Epithelial cell of prostate (primary cell): ENCODE measurements around the gene PCDHB9.
"Not testable (repeated sequence)": the region's sequence is repeated elsewhere in the genome, so short reads cannot be mapped to it uniquely, and the experiment has no call there.

Experiments
- DNase-seq: peaks from one replicate; pipeline ENCODE4 v3.0.0-alpha.2; 2011; ENCODE audit warnings: low read depth, low spot score
- H3K27ac ChIP-seq: fragments of 450-650 bp; 2 replicates; pipeline ENCODE4 v1.5.1; 2017; ENCODE audit warnings: mild to moderate bottlenecking

PCDHB9 gene

DNA sequence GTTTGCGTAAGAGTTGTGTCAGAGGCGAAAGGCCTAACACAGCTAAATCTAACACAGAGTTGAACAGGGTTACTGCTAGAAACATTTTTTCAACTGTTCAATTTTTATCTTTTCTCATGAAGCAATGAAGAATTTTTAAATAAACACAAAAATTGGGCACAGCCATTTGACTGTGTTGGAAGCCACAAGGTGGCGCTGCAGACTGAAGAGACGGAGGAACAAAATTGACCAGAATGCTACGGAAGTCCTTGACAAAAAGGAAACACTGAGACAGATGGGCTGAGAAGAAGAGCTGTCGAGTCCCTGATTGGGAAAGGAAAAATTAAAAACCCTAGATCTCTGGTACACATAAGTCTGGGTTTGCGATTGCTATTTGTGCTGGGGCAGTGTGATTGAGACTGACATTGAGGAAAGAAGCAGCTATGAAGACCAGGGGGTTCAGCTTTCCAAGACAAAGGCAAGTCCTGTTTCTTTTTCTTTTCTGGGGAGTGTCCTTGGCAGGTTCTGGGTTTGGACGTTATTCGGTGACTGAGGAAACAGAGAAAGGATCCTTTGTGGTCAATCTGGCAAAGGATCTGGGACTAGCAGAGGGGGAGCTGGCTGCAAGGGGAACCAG, at the start of gene PCDHB9:
Gene PCDHB9, plus strand, starts transcription at position 265 of the 616 bp plus-strand sequence. Its CDS starts 158 bp downstream, at position 423.
- no peak for DNase-seq
- H3K27ac ChIP-seq, result no peak within 1 kb of the TSS

DNA sequence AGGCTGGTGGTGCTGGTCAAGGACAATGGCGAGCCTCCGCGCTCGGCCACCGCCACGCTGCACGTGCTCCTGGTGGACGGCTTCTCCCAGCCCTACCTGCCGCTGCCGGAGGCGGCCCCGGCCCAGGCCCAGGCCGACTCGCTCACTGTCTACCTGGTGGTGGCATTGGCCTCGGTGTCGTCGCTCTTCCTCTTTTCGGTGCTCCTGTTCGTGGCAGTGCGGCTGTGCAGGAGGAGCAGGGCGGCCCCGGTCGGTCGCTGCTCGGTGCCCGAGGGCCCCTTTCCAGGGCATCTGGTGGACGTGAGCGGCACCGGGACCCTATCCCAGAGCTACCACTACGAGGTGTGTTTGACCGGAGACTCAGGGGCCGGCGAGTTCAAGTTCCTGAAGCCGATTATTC, 49.6 kb upstream of the PCDHB9 start:
- DNase-seq, H3K27ac ChIP-seq: not testable (repeated sequence)

DNA sequence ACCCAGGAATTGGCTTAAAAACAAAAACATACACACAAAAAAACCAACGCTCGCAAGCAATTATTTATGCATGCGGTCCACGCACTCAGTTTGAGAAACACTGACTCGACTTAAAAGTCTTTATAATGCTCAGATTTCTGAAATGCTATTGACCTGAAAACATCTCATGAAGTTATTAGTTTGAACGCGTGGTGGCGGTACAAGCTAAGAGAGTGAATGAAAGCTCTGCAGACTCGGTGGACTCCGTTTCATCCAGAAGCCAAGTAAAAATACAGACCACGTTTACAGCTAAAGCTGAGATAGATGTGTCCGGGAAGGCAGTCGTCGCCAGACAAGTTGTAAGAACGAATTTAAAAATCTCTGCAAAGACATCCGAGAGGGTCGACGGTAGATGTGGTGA, 37.1 kb upstream of the PCDHB9 start, which contains the start of gene PCDHB6:
Gene PCDHB6, plus strand, starts transcription at position 246 of the 400 bp plus-strand sequence. CDS start 201 bp downstream, outside the sequence.
- no peak for DNase-seq
- H3K27ac ChIP-seq, result no peak within 1 kb of the TSS

DNA sequence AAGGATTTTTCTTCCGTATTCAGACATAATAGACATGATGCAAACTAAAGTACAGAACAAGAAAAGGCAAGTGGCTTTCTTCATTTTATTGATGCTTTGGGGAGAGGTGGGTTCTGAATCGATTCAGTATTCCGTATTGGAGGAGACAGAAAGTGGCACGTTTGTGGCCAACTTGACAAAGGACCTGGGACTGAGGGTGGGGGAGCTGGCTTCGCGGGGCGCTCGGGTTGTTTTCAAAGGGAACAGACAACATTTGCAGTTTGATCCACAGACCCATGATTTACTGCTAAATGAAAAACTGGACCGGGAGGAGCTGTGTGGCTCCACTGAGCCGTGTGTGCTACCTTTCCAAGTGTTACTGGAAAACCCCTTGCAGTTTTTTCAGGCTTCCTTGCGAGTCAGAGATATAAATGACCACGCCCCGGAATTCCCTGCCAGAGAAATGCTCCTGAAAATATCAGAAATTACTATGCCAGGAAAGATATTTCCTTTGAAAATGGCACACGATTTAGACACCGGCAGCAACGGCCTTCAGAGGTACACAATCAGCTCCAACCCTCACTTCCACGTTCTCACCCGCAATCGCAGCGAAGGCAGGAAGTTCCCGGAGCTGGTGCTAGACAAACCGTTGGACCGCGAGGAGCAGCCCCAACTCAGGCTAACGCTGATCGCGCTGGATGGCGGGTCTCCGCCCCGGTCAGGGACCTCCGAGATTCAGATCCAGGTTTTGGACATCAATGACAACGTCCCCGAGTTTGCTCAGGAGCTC, 36.6 kb upstream of the PCDHB9 start:
- H3K27ac ChIP-seq, result no peak overlapping the region
- no peak for DNase-seq

DNA sequence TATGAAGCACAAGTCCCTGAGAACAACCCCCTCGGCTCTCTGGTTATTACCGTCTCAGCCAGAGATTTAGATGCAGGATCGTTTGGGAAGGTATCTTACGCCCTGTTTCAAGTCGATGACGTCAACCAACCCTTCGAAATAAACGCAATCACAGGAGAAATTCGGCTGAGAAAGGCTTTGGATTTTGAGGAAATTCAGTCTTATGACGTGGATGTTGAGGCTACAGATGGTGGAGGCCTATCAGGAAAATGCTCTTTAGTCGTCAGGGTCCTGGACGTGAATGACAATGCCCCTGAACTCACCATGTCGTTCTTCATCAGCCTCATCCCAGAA, 36.0 kb upstream of the PCDHB9 start:
- DNase-seq, result no peak

DNA sequence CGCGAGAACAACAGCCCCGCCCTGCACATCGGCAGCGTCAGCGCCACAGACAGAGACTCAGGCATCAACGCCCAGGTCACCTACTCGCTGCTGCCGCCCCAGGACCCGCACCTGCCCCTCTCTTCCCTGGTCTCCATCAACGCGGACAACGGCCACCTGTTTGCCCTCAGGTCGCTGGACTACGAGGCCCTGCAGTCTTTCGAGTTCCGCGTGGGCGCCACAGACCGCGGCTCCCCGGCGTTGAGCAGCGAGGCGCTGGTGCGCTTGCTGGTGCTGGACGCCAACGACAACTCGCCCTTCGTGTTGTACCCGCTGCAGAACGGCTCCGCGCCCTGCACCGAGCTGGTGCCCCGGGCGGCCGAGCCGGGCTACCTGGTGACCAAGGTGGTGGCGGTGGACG, 35.3 kb upstream of the PCDHB9 start:
- not testable (repeated sequence) for DNase-seq, H3K27ac ChIP-seq

More for the DNA sequence above, 36.0 kb upstream of the PCDHB9 start:
- H3K27ac ChIP-seq, result no peak overlapping the region

DNA sequence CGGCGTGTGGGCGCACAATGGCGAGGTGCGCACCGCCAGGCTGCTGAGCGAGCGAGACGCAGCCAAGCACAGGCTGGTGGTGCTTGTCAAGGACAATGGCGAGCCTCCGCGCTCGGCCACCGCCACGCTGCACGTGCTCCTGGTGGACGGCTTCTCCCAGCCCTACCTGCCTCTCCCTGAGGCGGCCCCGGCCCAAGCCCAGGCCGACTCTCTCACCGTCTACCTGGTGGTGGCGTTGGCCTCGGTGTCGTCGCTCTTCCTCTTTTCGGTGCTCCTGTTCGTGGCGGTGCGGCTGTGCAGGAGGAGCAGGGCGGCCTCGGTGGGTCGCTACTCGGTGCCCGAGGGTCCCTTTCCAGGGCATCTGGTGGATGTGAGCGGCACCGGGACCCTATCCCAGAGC, 34.9 kb upstream of the PCDHB9 start:
- DNase-seq, H3K27ac ChIP-seq: not testable (repeated sequence)

DNA sequence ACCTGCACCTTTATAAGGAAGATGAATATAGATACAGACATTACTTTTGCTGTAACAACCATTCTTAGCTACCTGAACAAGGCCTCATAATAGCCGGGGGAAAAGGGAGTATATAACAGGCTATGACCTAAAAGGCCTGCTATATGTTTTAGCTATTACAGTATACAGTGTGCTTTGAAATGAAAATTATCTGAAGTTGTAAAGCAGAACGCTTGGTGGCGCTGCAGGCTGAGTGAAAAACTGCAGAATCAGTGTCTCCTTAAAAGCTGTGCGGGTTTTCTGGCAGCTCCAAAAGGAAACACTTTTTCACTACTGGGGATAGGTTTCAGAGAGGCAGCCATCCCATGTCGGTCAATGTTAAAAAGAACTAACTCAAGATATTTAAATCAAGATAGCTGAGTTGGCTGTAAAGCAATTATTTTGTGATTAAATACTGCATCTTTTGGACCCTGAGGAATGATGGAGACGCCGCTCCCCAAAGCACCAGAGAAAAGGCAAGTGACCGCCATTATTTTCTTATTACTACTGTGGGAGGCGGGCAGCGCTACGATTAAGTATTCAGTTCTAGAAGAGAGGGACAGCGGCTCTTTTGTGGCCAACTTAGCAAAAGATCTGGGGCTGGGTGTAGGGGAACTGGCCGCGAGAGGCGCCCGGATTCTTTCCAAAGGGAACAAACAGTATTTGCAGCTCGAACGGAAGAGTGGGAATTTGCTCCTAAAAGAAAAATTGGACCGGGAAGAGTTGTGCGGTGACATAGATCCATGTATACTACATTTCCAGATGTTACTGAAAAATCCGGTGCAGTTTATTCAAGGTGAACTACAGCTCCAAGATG, 31.2 kb upstream of the PCDHB9 start:
- DNase-seq, result no peak
- no peak overlapping the region for H3K27ac ChIP-seq

DNA sequence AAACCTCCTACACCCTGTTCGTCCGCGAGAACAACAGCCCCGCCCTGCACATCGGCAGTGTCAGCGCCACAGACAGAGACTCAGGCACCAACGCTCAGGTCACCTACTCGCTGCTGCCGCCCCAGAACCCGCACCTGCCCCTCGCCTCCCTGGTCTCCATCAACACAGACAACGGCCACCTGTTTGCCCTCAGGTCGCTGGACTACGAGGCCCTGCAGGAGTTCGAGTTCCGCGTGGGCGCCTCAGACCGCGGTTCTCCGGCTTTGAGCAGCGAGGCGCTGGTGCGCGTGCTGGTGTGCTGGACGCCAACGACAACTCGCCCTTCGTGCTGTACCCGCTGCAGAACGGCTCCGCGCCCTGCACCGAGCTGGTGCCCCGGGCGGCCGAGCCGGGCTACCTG, 29.6 kb upstream of the PCDHB9 start:
- H3K27ac ChIP-seq, DNase-seq: not testable (repeated sequence)

DNA sequence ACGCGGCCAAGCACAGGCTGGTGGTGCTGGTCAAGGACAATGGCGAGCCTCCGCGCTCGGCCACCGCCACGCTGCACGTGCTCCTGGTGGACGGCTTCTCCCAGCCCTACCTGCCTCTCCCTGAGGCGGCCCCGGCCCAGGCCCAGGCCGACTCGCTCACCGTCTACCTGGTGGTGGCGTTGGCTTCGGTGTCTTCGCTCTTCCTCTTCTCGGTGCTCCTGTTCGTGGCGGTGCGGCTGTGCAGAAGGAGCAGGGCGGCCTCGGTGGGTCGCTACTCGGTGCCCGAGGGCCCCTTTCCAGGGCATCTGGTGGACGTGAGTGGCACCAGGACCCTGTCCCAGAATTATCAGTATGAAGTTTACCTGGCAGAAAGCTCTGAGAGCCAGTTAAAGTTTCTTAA, 29.1 kb upstream of the PCDHB9 start:
- not testable (repeated sequence) for H3K27ac ChIP-seq, DNase-seq

DNA sequence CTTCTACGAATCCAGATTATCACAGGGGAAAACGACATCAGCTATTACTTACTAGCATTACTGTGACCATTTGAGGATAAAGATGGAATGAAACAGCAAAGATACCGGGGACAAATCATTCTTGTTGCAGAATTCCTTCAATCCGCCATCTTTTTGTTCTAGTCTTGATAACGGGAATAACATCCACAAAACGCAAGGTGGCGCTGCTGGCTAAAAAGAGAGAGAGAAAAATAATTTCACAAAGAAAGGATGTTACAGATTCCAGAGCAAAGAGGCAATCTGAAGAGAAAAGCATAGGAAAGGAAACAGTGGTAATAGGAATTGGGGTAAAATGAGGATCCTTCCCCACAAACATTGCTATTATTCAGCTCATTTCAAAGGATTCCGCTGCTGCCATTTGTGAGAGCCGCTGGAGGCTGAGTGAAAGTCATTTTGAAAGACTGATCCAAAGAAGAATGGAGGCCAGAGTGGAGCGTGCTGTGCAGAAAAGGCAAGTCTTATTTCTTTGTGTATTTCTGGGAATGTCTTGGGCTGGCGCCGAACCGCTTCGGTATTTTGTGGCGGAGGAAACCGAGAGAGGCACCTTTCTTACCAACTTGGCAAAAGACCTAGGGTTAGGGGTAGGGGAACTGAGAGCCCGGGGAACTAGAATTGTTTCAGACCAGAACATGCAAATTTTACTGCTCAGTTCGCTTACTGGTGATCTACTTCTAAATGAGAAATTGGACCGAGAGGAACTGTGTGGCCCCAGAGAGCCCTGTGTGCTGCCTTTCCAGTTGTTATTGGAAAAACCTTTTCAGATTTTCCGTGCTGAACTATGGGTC, 14.4 kb upstream of the PCDHB9 start, which contains the start of gene PCDHB7:
Gene PCDHB7, plus strand, starts transcription at position 264 of the 824 bp plus-strand sequence. Its CDS starts 192 bp downstream, at position 456.
- H3K27ac ChIP-seq, result no peak within 1 kb of the TSS
- no peak for DNase-seq

DNA sequence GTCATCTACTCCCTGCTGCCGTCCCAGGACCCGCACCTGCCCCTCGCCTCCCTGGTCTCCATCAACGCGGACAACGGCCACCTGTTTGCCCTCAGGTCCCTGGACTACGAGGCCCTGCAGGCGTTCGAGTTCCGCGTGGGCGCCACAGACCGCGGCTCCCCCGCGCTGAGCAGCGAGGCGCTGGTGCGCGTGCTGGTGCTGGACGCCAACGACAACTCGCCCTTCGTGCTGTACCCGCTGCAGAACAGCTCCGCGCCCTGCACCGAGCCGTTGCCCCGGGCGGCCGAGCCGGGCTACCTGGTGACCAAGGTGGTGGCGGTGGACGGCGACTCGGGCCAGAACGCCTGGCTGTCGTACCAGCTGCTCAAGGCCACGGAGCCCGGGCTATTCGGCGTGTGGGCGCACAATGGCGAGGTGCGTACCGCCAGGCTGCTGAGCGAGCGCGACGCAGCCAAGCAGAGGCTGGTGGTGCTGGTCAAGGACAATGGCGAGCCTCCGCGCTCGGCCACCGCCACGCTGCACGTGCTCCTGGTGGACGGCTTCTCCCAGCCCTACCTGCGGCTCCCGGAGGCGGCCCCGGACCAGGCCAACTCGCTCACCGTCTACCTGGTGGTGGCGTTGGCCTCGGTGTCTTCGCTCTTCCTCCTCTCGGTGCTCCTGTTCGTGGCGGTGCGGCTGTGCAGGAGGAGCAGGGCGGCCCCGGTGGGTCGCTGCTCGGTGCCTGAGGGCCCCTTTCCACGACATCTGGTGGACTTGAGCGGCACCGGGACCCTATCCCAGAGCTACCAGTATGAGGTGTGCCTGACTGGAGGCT, 12.5 kb upstream of the PCDHB9 start:
- H3K27ac ChIP-seq, DNase-seq: not testable (repeated sequence)

DNA sequence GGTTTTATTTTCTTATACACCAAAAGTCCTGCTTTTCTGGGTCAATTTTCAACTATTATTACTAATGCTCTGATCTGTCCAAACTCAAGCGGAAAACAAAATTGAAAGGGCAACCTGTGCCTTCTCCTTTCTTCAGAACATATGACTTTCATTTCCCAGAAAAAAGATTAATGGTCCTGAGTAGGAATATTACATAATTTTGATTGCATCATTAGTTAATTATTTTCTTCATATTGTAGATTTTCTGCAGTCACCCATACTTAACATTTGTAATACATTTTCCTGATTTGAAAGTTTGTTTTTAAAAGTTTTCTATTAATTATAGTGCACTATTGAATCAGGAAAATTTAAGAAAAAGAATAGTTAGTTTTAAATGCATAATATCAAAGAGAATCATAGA, 11.0 kb upstream of the PCDHB9 start:
- H3K27ac ChIP-seq, result no peak overlapping the region
- DNase-seq, result no peak

DNA sequence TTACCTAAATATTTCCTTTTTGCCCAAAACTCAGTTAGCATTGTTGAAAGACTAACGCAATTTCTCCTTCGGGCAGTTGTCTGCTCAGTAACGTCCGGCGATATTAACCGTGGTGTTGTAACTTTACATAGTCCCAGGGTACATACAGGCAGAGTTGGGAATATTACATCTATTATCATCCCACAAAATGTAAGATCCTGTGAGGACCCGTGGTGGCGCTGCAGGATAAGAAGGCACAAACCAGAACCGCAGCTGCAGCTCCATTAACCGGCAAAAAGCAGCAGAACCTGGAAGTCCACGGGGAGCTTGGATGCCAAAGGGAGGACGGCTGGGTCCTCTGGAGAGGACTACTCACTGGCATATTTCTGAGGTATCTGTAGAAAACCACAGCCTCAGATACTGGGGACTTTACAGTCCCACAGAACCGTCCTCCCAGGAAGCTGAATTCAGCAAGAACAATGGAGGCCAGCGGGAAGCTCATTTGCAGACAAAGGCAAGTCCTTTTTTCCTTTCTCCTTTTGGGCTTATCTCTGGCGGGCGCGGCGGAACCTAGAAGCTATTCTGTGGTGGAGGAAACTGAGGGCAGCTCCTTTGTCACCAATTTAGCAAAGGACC, 9.3 kb upstream of the PCDHB9 start, which contains the start of gene PCDHB8:
Gene PCDHB8, plus strand, starts transcription at position 214 of the 615 bp plus-strand sequence. Its CDS starts 245 bp downstream, at position 459.
- DNase-seq, H3K27ac ChIP-seq: not testable (repeated sequence)

DNA sequence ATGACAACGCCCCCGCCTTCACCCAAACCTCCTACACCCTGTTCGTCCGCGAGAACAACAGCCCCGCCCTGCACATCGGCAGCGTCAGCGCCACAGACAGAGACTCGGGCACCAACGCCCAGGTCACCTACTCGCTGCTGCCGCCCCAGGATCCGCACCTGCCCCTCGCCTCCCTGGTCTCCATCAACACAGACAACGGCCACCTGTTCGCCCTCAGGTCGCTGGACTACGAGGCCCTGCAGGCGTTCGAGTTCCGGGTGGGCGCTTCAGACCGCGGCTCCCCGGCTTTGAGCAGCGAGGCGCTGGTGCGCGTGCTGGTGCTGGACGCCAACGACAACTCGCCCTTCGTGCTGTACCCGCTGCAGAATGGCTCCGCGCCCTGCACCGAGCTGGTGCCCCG, 7.6 kb upstream of the PCDHB9 start:
- not testable (repeated sequence) for H3K27ac ChIP-seq, DNase-seq

DNA sequence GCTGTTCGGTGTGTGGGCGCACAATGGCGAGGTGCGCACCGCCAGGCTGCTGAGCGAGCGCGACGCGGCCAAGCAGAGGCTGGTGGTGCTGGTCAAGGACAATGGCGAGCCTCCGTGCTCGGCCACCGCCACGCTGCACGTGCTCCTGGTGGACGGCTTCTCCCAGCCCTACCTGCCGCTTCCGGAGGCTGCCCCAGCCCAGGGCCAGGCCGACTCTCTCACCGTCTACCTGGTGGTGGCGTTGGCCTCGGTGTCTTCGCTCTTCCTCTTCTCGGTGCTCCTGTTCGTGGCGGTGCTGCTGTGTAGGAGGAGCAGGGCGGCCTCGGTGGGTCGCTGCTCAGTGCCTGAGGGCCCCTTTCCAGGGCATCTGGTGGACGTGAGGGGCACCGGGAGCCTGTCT, 7.1 kb upstream of the PCDHB9 start:
- H3K27ac ChIP-seq, DNase-seq: not testable (repeated sequence)

DNA sequence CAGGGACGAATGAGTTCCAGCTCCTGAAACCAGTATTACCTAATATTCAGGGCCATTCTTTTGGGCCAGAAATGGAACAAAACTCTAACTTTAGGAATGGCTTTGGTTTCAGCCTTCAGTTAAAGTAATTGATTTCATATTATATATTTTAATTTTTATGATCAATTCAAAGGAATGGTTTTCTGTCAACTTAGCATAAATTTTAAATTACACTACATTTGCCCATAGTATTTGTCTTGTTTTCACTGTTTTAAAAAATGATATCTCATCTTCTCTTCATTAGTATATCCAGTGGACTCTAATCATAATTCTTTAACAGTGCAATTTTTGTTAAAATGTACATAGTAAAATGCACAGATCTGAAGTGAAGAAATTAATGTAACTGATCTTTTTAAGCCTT, 6.6 kb upstream of the PCDHB9 start:
- DNase-seq, result no peak
- no peak overlapping the region for H3K27ac ChIP-seq

DNA sequence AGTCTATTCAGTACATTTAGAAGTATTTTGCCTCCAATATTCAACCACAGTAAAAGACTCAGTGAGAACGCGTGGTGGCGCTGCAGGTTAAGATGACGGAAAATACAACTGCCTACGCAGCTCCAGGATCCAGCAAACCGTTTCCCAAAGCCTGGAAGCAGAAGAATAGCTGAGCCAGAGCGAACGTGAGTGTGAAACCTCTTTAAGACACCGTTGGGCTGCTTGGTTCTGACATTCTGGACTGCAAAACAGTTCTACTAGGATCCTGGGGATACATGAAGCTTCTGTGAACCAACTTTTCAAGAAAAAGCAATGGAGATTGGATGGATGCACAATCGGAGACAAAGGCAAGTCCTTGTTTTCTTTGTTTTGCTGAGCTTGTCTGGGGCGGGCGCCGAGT, 4.7 kb upstream of the PCDHB9 start, which contains the start of gene PCDHB16:
Gene PCDHB16, plus strand, starts transcription at position 140 of the 400 bp plus-strand sequence. Its CDS starts 173 bp downstream, at position 313.
- H3K27ac ChIP-seq, result no peak within 1 kb of the TSS
- DNase-seq, result no peak
